ENCODE measurements around the gene UBE2U.
"Not testable (repeated sequence)": the region's sequence is repeated elsewhere in the genome, so short reads cannot be mapped to it uniquely, and the experiment has no call there.

UBE2U gene

DNA sequence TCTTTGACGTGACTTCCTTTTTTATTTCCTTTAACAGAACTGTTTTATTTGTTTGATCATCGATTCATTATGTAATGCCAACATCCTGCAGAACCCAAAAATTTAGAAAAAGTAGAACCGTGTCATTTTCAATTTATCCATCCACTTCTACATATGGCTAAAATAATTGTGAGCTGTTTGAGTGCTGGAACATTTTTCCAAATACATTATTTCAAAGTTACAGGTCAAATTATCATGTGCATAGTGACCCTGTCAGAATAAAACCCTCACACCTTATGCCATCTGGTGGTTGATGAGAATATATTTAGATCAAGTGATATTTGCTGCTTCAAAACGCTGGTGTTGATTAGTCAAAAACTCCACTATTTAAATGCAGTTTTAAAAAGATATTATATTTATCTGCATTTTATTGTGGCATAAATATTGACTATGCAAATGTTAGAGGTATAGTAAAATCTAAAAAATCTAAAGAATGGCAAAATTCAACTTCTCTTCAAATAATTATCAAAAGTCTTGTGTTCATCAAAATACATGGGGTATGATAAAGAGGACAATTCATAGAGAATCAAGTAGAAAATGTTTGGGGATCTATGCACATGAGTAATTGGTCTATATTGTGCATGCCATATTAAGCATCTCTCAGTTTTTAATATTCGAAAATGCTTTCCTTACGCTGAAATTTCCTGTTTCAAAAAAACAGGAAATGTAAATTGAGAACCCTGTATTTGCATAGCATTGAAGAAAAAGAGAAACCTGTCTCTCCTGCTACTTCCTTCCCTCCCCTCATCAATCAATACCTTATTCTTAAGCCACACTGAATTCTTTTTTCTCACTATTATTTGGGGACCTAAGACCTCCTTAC is 39.7 kb downstream of the UBE2U start:
- peak; percentile 35 for DNase-seq

DNA sequence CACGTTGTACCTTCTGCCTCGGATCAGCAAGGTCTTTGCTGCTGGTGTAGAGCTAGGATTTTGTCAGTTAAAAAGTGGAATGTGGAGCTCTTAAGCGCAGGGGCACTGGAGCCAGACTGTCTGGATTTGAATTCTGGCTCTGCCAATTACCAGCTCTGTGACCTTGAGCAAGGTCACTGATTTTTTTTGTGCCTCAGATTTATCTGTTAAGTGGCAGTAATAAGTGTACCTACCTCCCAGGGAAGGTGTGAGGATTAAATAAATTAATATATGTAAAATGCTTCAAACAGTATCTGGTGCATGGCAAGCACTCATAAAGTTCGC is 40.3 kb downstream of the UBE2U start:
- no peak for DNase-seq

DNA sequence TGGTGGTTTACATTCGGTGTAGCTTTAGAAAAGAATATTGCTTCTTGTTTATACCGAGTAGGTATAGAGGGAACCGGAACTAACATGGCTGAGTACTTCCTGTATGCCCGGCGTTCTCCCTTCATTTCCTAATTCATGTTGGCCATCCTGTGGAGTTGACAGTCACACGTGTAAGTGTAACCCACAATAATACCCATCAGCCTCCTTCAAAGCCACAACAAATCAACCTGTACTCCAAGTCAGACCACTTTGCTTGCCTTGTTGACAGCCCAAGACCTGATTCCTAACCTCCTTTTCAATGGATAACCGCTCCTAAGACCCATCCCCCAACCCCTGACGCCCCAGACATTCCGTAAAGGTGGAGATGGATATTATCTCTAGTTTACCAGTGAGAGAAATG is 42.1 kb downstream of the UBE2U start:
- no peak for DNase-seq

DNA sequence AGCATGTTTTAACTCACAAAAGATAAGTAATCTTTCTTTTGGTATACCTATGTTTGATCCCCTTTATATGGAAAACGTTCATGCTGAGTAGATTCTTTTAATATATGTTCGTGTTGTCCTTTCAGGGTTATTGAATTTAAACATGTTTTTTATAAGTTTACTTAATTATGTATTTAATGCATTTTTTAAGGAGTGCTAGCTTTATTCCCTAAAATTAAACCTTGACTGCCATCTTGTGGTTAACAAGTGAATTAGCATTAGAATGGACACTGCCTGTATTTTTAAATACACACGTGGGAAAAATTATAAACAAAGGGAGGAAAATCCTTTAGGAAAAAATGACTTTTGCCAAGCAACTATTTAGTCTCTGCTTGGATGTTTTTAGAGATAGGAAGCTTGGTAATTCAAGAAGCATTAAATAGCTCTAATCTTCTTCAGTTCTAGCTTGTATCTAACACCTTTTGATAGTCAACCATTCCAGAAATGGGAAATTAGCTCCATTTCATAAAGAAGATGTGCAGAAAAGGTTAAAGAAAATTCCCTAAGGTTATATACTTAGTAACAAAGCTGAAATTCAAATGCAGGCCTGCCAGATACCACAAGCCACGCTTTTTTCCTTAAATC is 43.0 kb downstream of the UBE2U start:
- DNase-seq: peak; percentile 44

DNA sequence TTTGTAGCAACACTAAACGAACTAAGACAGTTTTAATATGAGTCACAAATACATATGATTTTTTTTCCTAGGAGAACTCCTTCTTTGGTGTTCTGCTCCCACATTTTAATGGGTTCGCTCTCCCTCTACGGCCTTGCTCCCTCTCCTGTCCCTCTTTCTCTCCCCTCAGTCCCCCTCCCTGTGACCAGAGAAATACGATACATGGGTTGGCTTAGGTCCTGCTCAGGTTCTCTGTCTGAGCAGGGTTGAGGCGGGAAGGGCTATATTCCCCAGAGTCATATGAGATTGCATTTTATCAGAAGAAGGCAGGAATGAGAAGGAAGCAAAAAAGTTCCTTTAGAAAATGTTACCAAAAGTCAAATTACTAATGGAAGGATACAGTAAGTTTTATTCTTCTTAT is 44.6 kb downstream of the UBE2U start:
- DNase-seq: peak; percentile 60

DNA sequence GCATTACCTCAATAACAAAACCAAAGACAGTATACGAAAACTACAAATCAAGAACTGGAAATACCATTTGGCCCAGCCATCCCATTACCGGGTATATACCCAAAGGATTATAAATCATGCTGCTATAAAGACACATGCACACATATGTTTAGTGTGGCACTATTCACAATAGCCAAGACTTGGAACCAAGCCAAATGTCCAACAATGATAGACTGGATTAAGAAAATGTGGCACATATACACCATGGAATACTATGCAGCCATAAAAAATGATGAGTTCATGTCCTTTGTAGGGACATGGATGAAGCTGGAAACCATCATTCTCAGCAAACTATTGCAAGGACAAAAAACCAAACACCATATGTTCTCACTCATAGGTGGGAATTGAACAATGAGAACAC is 47.0 kb downstream of the UBE2U start:
- DNase-seq: not testable (repeated sequence)

DNA sequence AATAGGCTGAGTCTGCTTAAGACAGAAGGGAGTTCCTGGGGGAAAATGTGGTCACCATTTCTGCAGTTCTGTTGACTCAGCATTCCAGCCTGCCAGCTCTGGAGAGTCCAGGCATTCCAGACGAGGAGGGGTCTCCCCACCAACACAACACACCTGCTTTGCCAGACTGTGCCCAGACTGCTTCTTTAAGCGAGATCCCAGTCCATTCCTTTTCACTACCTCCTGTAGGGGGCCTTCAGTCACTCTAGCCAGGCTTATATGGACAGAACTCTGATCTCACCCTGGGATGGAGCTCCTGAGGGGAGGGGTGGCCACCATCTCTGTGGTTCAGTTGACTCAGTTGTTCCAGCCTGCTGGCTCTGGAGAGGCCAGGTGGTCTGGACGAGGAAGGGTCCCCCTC is 48.5 kb downstream of the UBE2U start:
- DNase-seq: no peak

DNA sequence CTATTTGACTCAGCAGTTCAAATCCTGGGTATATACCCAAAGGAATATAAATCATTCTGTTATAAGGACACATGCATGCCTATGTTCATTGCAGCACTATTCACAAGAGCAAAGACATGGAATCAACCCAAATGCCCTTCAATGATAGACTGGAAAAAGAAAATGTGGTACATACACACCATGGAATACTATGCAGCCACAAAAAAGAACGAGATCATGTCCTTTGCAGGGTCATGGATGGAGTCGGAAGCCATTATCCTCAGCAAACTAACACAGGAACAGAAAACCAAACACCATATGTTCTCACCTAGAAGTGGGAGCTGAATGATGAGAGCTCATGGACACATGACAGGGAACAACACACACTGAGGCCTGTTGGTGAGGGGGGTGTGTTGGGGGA is 53.8 kb downstream of the UBE2U start:
- not testable (repeated sequence) for DNase-seq

DNA sequence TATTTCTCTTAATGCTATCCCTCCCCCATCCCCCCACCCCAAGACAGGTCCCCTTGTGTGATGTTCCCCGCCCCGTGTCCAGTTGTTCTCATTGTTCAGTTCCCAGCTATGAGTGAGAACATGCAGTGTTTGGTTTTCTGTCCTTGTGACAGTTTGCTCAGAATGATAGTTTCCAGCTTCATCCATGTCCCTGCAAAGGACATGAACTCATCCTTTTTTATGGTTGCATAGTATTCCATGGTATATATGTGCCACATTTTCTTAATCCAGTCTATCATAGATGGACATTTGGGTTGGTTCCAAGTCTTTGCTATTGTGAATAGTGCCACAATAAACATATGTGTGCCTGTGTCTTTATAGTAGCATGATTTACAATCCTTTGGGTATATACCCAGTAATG is 55.0 kb downstream of the UBE2U start:
- DNase-seq: not testable (repeated sequence)

DNA sequence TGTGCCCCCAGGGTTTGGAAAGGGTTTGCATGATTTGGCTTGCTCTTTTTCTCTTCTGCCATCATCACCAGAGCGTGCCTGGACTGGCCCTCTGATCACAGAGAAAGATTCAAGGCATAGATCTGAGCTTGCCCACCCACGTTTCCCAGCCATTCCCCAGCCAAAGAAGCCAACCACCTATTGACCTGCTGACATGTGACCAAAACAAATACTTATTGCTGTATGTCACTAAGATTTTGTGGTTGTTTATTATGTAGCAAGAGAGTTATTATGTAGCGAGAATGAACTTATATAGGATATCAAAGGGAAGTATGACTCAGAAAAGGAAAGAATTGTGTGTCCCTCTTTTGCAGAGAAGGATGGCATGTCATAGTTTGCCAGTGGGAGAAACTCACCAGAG is 59.9 kb downstream of the UBE2U start:
- DNase-seq: no peak

DNA sequence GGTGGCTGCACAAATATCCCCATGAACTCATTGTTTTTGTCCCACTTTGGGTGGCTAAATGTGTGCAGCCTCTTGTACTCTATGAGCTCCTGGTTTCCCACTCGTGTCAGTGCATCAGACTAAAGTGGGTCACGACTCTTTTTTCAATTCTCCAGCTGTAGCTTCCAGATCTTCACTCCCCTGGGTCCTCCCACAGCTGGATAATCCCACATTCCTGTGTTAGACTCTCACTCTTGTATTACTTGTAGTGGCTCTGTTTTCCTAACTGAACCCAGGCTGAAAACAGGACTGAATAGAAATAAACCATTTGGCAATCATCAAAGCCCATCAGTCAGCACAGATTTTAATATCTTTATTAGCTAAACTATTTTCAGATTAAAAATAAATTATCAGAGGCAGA is 60.4 kb downstream of the UBE2U start:
- DNase-seq: no peak

DNA sequence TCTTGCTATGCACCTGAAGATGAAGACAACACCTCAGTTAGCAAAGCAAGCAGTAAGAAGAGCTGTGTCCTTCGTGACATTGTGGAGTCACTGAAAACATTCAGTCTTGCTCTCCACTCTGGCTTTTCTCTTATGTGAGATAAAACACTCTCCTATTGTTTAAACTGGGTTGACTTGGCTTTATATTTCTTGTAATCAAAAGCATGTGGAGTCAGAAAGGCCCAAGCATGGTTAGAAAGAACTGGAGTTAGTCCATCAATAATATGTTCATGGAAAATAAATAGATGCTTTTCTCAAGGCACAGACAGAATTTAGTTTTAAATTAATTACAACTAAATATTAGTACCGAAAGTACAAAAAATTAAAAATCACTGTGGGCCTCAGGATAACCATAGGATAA is 61.7 kb downstream of the UBE2U start:
- no peak for DNase-seq

DNA sequence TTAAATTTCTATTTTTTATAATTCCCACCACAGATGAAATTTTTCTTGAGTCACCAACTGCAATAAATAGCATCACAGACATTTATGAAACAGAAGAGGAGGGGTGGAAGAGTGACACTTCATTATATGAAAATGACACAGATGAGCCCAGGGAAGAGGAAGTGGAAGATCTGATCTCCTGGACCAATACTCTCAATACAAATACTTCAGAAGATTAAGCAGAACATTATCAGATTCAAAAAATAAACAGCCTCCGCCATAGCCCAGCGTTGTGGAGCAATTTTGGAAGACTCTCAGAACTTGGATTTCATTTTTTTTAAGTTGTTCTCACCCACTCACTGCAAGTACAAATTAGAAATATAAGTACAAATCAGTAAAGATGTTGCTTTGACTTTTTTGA is 63.6 kb downstream of the UBE2U start:
- DNase-seq: no peak

DNA sequence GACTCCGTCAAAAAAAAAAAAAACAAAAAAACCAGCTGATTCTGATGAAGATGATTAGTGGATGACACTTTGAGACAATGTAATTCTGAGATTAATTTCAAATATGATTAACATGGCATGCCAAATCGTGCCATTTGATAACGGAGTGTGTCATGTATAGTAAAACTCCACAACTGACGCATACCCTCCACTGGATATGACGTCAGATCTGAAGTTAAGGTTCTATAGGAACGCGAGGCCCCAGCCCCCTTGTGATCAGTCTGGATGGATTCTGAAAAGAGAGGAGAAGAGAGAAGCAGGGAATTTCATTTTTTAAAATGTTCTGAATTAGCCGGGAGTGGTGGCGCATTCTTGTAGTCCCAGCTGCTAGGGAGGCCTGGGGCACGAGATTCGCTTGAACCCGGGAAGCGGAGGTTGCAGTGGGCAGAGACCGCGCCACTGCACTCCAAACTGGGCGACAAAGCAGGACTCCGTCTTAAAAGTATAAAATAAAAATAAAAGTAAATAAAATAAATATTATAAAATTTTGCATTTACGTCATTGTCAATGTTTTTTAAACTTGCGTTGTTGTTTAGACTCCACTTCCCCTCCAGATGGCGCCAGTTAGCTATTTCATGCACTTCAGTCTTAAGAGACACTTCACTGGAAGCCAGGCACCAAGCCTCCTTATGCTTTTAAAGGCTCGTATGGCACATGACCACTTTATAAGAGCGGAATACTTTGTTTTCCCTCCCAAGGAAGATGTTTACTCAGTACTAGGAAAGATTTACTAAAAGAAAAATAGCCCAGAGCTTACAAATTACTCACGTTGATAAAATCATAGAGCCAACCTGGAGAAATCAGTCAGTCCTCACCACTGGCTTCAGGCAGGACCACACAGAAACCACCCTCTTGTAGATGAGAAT is 65.5 kb downstream of the UBE2U start:
- peak; percentile 34 for DNase-seq

DNA sequence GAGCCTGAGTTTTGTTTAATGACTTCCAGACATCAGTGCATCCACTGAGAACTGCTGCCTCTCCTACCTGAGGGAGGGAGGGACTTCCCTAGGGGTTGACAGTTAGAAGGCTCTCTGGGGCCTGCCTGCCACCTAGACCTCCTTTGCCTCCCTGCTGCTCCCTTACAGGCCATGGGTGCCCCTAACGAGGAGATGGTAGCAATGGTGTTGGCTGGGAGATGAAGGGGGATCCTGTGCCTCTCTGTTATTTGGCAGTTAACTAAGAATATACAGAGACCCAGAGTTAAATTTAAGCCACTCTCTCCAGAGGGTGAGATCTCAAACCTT is 66.1 kb downstream of the UBE2U start:
- no peak for DNase-seq

DNA sequence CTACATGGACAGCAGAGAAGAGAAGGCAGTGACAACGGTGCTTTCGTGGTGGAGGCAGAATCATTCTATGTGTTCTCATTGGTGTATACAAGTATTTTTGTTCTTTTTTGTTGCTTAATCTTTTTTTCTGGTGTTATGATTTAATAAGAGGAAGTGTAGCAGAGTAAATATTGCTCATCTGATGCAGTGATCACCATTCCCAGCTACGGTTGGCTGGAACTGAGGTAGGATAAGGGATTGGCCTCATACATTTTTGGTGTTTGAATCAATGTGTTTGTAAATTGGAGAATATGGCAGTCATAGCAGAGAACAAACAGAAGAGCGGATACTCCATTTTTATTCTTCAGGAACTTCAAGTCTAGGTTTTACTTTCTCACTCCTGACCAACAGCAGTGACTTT is 76.6 kb downstream of the UBE2U start:
- no peak for DNase-seq

DNA sequence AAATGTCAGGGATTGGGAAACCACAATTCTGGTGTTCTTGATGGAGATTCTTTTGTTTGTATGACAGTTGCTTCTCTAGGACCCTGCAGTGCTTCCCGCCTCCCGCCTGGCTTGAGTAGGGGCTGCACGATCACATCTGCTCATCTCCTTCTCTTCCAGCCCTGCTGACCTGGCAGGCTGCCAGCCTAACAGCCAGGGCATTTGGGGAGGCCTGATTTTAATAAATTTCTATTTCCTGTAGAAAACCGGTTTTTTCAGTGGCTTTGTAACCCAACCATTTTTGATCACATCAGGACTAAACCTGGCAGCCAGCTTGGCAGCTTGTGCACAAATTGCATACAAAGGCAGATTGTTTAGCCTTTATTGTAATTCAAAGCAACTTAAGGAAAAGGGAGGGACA is 78.9 kb downstream of the UBE2U start:
- peak; percentile 39 for DNase-seq

DNA sequence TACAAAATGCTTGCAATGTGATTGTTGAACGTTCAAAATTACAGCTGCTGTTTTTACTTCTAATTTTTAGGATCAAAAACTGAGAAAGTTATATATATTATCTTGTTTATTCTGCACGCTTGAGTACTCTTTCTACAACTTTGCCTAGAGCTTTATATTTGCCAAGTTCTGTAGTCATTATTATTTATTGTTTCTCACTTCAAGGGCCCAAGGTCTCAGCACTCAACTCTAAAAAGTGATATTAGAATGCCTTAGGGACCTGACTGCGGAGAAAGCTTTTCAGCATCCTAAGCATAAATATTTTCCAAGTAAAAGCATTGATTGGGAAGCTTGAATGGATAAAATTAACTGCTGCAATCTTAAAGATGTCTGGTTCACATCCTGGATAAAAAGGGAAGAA is 83.6 kb downstream of the UBE2U start:
- DNase-seq: no peak

DNA sequence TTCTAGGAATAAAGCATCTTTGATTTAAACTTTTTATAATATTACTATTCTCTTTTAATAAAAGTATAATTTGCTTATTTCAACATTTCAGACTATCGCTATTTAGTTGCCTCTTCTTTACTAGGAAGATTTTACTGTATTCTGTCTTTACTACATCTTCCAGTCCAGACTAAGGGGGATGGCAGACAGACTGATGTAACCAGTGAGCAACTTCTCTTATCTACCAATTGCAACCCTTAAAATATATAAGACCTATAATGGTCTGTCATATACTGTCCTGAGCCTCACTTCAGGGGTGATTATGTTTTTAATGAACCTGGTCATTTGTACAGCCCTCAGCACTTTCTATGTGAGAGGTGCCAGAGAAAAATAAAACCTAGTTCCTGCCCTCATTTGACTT is 87.0 kb downstream of the UBE2U start:
- DNase-seq: no peak

DNA sequence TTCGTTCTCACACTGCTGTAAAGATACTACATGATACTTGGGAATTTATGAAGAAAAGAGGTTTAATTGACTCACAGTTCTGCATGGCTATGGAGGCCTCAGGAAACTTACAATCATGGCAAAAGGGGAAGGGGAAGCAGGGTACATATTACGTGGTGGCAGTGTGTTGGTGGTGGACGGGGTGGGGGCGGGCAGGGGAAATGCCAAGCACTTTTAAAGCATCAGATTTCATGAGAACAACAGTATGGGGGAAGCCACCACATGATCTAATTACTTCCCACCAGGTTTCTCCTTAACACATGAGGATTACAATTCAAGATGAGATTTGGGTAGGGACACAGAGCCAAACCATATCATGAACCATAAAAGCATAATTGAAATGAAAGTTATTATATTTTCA is 88.5 kb downstream of the UBE2U start:
- no peak for DNase-seq

DNA sequence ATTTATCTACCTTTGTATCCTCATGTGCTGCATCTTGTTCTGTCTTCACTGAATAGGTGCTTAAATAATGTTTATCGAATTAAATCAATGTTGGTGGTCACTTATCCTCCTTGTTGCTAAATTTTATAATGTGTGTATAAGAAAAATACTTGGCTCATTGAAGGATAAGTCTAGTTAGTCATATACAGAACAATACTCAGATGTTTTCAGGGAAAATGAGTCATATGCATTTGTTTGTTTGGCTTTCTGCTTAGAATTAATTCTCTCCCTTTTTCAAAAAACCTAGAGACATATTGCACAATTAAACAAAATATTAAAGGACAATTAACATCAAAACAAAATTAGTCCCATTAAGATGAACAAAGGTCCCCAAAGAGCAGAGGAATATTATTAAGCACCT is 89.0 kb downstream of the UBE2U start:
- no peak for DNase-seq

DNA sequence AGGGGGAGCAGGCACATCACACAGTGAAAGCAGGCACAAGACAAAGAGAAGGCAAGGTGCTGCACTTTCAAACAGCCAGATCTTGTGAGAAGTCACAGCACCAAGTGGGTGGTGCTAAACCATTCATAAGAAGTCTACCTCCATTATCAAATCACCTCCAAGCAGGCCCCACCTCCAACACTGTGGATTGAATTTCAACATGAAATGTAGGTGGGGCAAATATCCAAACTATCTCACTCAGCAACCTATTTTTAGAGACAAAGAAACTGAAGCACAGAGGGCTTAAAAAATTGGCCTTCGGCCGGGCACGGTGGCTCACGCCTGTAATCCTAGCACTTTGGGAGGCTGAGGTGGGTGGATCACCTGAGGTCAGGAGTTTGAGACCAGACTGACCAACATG is 90.4 kb downstream of the UBE2U start:
- no peak for DNase-seq

DNA sequence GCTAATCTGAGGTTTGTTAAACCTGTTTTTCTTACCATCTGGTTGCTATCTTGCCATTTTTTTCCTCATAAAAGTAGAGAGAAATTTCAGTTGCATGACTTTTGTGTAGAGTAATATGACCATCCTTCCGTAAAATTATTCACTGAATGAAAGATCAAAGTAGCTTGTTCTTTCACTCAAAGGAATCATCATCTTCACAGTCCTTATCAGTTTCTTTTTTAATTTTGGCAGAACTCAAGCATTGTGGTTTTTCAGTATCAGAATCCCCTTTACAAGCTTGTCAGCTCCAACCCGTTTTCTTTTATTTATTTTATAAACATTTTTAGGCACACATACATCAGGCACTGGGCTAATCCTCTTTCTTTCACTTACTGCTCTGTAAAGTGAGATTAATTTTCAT is 91.7 kb downstream of the UBE2U start:
- DNase-seq: no peak

DNA sequence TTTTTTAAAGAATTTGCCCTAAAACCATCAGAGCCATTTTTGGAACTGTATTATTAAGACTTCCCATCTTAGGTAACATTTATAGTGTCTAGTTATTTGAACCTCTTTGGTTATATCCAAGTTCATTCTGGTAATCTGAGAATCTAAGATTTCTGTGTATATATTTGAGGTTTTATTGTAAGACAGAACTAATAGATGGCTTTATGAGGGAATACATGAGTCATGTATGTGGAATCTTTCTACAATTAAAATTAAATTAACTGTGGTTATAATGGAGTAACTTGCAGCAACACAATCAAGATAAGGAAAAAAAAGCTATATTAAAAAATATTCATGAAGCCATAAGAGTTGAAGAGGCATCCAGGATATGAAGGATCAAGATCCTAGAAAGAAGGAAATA is 92.1 kb downstream of the UBE2U start:
- no peak for DNase-seq

Measured in DMS 273 treated with DMSO at 0.1 percent for 48 hours (cell line).